Measurements from ENCODE around the gene MRPS26.
"Not testable (repeated sequence)": the region's sequence is repeated elsewhere in the genome, so short reads cannot be mapped to it uniquely, and the experiment has no call there.

Gene MRPS26

DNA sequence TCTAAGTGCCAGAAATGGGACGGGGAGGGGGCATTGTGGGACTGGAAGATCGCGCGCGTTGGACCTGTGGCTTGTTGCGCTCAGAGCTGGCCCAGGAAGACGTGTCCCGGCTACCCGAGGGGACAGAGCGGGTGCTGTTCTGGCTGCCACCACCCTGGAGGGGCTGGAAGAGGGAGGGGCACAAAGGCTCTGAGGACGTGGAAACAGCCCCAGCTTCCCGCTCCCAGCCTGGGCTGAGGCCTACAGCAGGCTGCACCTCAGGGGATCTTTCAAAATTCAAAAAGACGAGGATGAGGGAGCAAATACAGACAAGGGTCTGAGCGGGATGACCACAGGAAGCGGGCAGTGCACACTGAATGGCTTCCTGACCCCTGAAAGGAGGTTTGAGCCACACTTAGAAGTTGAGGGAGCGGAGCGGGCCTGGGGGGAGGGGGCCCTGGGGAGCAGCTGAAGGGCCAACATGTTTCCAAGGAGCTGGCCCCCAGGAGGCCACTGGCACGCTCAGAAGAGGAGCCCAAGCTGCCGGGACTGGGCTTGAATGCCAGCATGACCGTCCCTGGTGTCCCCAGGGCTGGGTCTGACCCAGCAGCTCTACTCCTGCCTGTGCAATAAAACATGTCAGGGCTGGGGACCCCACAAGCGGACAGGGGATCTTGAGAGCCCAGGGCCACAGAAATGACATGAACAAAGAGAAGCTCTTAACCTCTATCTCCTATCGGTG is 26.8 kb downstream of the MRPS26 start:
- in situ Hi-C loops (cut with MboI; ENCODE audit: low sequenced_read_pairs) = no loop called here

DNA sequence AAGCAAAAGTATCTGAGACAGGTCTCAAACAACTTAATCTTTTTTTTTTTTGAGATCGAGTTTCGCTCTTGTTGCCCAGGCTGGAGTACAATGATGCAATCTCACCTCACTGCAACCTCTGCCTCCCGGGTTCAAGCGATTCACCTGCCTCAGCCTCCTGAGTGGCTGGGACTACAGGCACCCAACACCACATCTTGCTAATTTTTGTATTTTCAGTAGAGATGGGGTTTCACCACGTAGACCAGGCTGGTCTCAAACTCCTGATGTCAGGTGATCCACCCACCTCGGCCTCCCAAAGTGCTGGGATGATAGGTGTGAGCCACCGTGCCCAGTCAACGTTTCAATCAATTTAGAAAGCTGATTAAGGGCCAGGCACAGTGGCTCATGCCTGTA is 27.4 kb downstream of the MRPS26 start:
- in situ Hi-C loops (cut with MboI; ENCODE audit: low sequenced_read_pairs) = not testable (repeated sequence)

DNA sequence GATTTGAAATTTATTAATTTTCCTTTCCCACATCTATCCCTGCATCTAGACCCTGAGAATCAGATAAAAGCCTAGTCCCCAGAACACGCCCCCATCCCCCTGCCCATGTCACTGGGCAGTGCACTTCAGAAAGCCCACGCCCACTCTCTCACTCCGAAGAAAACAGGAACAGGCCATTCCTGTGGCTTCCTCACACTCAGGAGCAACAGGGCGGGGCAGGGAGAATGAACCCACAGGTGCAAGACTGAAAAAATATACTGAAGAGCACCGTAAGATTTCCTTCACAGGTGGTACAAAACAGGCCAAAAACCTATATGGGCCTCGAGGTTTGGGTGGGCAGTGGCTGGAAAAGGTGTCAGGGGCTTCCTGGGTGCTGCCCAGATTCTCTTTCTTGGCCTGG is 29.0 kb downstream of the MRPS26 start:
- in situ Hi-C loops (cut with MboI; ENCODE audit: low sequenced_read_pairs) = no loop called here

DNA sequence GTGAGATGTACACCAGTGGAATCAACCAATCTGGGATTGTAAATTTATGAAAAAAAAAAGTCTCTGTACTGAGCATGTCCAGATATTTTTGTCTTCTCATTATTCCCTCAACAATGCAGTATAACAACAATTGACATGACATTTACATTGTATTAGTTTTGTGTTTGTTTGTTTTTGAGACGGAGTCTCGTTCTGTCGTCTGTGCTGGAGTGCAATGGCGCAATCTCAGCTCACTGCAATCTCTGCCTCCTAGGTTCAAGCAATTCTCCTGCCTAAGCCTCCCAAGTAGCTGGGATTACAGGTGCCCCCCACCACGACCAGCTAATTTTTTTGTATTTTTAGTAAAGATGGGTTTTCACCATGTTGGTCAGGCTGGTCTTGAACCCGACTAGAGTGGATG is 29.5 kb downstream of the MRPS26 start:
- in situ Hi-C loops (cut with MboI; ENCODE audit: low sequenced_read_pairs) = not testable (repeated sequence)

DNA sequence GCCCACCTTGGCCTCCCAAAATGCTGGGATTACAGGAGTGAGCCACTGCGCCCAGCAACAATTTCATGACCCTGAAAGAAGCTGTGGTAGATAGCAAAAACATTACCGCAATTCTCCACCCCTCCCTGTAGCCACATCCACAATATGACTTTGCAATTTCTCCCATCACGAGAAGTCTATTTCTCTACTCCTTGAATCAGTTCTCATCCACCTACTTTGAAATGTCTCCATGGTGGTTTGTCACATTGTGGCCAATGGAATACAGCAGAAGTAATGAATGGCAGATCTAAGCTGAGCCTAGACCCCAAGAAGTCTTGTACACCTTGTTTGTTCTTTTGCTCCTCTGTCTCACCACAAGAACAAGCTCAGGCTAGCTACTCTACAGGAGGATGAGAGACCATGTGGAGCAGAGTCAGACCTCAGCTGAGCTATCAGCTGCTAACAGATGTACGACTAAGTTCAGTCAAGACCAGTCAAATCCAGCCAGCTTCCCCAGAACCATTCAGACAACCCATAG is 31.8 kb downstream of the MRPS26 start:
- in situ Hi-C loops (cut with MboI; ENCODE audit: low sequenced_read_pairs) = no loop called here

DNA sequence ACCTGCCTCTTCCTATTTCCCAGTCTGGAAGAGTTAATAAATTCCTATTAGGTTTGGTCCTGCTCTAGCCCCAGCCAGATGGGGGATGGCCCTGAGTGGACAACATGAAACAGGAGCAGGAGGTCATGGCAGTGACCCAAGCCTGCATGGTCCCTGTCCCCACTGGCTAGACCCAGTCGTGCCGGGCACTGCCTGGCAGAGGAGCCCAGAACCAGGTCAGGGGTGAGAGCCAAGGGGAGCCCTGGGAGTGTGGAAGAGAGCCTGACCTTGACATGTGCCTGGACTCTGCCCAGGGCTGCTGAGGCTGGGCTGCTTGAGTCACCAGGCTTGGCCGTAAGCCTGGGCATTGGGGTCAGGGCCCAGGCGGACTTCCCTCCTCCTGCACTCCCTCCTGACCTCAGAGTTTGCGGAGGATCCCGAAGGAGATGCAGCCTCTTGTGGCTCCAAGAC is 35.1 kb downstream of the MRPS26 start:
- in situ Hi-C loops (cut with MboI; ENCODE audit: low sequenced_read_pairs) = no loop called here

DNA sequence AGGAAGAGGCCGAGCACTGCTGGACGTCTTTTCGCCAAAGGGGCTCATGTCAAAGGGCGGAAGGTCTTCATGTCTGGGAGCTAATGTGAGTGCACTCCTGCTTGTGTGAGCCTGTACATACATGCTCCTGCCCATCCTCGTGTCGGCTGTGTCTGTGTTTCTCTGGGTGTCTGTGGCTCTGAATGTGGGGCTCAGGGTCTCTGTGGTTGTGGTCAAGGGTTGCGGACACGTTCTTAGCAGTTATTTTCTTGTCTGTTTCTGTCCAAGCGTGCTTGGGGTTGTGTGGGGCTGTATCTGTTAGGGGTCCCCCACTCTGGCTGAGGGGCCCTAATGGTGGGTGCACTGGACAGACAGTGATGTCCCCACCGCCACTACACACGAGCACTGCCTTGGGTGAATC is 35.8 kb downstream of the MRPS26 start:
- in situ Hi-C loops (cut with MboI; ENCODE audit: low sequenced_read_pairs) = no loop called here

DNA sequence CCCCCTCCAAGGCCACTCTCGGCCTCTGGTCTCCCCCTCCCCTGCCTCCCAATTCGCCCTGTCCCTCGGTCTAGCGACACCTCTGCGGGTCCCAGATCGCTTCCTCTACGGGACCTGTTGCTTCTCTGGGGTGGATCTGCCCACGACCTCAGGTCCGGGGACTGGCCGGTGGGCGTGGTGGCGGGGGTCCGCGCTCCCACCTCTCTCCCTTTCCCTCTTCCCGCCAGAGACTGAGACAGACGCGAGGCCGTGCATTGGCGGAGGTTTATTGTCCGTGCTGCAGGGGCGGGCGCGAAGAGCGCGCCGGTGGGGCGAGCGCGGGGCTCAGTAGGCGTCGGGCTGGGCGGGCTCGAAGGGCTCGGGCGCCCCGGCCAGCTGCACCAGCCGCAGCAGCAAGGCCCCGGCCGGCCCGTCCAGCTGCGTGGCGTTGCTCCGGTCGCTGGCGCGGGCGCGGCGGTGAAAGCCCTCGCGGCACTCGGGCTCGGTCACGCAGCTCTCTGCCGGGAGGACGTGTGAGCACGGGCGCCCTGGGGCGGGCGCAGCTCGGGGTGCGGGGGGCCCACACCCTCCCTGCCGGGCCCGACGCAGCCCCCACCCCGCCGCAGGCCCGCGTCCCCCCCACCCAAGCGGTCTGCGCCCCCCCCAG is 36.6 kb downstream of the MRPS26 start:
- in situ Hi-C loops (cut with MboI; ENCODE audit: low sequenced_read_pairs) = no loop called here

DNA sequence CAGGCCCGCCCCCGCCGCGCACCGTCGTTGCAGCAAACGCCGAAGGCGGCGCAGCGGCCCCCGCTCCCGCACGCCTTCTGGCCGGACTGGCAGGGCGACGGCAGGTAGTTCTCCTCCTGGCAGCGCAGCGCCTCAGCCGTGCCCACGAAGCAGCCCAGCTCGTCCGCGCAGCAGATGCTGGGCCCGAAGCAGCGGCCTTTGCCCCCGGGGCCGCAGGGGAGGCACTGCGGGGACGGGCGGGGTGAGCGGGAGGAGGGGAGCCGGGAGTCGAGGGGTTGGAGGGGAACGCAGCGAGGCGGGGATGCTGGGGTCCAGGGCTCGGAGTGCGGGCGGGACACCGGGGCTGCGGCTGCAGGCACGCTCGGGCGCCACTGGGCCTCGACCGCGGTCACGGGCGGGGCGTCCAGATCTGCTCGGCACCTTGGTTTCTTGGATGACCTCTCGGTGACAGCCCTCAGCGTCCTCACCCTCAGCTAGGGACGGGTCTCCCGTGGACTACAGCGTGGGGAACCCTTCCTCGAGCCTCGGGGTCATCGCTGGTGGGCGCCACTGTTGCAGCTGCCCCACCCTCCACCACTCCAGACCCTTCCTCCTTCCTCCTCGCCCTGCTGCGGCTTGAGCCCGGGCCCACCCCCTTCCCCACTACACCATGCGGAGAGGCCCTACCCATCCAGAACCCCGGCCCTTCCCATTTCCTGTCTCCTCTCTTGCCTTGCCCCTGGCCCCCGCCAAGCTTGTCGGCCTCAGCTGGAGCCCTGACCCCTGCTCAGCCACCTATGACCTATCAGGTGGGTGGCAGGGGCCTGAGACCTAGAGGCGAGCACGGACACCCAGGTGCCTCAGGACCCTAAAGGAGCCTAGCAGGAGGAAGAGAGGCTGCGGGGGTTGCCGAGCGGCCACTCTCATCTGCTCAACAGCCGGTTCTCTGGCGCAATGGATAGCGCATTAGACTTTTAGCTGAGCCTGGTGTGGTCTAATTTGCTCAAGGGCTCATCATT is 37.4 kb downstream of the MRPS26 start:
- in situ Hi-C loops (cut with MboI; ENCODE audit: low sequenced_read_pairs) = no loop called here

DNA sequence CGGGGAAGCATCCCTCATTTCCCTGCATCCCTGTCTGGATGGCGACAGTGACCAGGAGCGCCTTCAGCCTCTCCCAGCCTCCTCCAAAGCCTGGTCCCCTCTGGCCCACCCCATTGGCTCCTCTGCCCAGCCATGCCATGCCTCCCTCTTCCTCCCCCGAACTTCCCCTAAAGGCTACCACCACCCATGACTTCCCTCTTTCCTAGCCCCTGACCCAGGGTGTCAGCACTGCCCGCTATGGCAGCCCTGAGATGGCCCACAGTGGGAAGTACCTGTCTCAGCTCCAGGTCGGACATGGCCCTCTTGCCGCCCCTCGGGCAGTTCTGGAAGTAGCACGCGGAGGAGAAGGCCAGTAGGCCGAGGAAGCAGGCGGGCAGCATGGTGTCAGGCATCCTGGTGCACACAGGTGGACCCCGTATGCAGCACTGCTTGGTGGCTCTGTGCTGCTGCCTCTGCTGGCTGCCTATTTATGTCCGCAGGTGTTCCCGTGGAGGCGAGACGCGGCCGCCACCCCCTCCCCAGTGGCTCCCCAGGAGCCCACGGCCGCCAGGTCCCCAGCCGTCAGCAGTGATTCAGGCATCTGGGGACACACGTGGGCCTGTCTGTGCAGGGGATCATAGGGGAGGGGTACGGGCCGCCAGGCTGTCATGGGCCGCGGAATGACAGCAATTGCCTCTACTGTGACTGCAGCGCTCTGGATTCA is 38.6 kb downstream of the MRPS26 start, which contains the start of gene AVP:
Gene AVP (minus strand): TSS at position 442 of the 703 bp plus-strand sequence. CDS start 50 bp downstream, at position 392.
- in situ Hi-C loops (cut with MboI; ENCODE audit: low sequenced_read_pairs) = no loop called here

DNA sequence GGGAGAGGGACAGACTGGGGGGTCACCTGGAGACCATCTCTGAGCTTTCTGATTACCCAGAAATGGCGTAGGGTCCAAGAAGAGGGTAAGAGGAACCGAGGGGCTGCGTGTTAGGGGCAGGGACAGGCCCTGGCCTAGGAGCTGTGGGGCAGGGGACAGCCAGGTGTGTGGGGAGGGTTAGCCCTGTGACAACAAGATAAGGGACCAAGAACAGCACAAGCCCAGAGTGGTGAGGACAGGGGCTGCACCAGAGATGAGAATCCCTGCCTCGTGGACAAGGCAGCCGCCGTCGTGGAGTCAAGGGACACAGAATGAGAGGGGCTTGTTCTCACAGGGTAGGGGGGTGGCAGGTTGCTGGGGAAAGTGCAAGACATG is 39.1 kb downstream of the MRPS26 start:
- in situ Hi-C loops (cut with MboI; ENCODE audit: low sequenced_read_pairs) = no loop called here

DNA sequence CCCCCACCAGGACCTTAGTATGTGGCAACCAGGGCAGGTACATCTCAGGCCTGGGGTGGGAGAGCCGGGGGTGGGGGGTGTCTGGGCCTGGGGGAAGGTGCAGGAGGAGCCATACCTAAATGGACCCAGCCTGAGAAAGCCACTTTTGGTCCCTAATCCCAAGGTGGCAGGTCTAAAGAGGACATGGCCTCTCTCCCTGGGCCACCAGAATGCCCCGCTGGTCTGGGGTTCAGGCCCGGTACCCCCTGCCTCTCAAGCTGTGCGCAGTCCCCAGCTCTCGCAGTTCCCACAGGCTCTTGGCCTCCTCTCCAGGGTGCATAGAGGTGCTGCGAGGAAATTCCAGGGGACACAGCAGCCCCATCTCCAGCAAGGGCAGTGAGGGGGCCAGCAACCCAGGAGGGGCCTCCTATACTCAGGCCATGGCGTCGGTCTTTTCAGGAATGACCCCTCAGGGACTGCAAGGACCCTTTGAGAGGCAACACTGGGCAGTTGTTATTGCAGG is 39.8 kb downstream of the MRPS26 start:
- in situ Hi-C loops (cut with MboI; ENCODE audit: low sequenced_read_pairs) = no loop called here

DNA sequence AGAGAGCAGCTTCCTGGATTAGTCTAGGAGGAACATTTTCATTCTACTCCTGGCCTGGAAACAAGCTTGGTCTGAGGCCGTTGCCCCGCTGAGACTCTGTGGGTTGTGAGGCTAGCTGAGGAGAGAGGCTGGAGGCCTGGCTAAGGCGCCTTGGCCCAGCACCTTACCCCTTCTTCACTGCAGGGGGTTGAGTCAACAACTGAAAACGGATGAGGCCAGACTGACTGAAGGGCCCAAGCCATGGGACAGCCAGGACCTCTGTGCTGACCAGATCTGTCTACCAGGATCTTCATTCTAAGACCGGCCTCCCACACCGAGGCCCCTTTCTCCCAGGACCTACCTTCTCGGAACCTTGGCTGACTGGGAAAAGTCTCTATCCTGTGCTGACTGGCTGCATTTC is 42.2 kb downstream of the MRPS26 start:
- in situ Hi-C loops (cut with MboI; ENCODE audit: low sequenced_read_pairs) = no loop called here

DNA sequence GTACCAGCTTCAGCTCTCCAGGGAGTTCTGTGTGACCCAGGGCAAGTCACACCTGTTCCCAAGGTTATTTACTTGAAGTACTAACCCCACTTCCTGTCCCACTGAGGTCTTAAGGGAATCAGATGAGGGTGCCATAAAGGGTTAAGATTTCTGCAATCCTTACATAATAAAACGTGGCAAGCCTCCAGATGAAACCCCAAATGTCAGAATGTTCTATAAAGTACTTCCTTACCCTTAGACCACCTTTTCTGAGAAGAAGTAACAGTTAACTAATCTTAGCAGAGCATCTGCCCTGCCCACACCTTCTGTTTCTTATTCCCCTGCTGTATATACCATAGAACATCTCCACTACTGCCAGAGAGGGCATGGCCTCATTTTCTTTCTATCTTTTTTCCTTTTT is 44.7 kb downstream of the MRPS26 start:
- in situ Hi-C loops (cut with MboI; ENCODE audit: low sequenced_read_pairs) = no loop called here

DNA sequence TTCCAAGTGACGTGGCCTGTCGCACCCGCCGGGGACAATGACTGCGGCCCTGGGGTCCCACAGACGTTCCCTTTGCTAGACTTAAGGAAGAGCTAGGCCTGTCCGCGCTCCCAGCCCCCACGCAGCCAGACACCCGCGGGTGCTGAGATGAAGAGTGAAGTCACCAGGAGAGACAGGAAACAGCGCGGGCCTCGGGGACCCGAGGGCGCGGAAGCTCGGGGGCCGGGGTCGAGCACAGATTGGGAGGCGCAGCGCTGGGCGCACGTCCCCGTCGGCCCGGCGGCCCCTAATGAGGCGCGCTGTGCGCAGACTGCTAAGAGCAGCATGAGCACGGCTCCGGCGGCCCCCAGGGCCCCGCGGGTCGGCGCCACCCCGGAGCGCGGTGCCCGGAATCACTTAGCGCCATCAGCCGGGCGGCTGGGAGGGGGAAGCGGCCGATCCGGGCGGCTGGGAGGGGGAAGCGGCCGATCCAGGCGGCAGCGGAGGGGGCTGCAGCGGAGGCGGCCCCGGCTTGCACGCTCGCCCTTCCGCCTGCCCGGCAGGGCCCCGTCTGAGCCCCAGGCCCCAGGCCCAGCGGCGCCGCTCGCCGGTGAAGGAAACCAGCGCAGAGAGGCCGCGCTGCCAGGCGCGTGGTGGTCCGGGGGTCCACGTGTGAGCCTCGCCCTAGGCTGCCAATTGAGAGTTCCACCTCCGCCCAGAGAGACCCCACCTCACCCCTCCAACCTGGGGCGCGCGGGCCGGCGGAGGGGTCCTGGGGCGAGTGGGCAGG is 46.9 kb downstream of the MRPS26 start:
- in situ Hi-C loops (cut with MboI; ENCODE audit: low sequenced_read_pairs) = no loop called here

DNA sequence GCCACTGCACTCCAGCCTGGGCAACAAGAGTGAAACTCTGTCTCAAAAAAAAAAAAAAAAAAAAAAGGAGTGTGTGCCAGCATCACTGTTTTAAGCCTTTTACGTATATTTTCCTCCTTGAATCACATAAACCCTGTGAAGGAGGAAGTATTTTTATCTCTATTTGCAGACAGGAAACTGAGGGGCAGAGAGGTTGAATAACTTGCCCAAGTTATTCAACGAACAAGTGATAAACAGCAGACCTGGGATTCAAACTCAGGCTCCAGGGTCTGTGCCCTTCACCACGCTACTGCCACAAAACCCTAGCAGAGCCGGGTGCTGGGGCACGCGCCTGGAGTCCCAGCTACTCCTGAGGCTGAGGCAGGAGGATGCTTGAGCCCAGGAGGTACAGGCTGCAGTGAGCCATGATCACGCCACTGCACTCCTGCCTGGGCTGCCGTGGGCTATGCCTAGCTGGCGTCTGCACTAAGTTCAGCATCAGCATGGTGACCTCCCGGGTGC is 48.1 kb downstream of the MRPS26 start:
- in situ Hi-C loops (cut with MboI; ENCODE audit: low sequenced_read_pairs) = no loop called here

DNA sequence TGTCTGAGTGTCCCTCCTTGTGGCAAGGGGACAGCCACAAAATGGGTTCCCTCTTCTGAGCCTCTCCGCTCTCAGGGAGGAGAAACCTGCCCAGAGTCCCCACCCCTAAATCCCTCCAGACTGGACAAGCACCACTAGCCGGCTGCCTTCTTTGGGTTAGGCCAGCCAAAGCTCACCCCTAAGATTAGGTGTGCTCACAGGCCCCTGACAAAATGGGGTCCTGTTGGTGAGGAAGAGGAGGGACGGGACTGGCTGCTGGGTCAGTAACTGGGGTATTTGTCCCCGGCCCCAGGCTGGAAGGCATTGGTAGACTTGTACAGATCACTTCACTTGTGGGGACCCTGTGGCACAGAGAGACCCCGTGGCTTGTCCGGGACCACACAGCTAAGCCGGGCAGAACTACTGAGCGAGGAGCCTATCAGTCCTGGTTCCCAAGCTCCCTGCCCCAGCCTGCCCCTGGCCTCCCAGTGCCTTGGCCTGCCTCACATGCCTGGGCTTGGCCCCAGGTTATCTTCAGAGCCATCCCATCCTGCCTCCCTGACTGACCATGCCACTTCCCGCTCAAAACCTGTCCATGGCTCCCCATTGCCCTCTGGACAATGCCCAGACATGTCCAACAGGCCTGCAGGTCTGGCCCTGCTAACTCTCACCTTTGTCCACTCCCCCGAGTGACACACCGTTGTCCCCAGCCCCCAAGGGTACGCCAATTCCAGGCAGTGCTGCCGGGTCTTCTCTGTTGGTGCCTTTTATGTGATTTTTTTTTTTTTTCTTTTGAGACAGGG is 49.2 kb downstream of the MRPS26 start:
- in situ Hi-C loops (cut with MboI; ENCODE audit: low sequenced_read_pairs) = no loop called here
